Neural progenitor cell (in vitro differentiated cells): ENCODE results near the gene COL25A1. TPM values are rescaled to one million over a fixed set of nuclear protein-coding genes. Genes with fewer than 3 reads are reported as not detected.

ENCODE experiments used
- DNase-seq: peaks from one replicate; pipeline ENCODE4 v3.0.0-alpha.2; 2016; ENCODE audit warnings: low spot score
- H2AFZ ChIP-seq: fragments of 200-600 bp; sonication (generic); replicated peaks from 2 replicates; pipeline ENCODE4 v1.6.1; 2016; ENCODE audit warnings: antibody characterized with exemption
- H3F3A ChIP-seq: fragments of 200-600 bp; sonication (generic); 2 replicates; pipeline ENCODE4 v1.6.1; 2016; ENCODE audit warnings: antibody characterized with exemption, low read depth
- H3K27ac ChIP-seq: fragments of 200-600 bp; sonication (generic); 2 replicates; pipeline ENCODE4 v1.5.1; 2016; ENCODE audit warnings: mild to moderate bottlenecking
- H3K27me3 ChIP-seq: fragments of 200-600 bp; sonication (generic); 2 replicates; pipeline ENCODE4 v1.6.1; 2016; ENCODE audit warnings: mild to moderate bottlenecking, moderate library complexity
- H3K36me3 ChIP-seq: fragments of 200-600 bp; sonication (generic); 2 replicates; pipeline ENCODE4 v1.5.1; 2016
- H3K4me1 ChIP-seq: fragments of 200-600 bp; sonication (generic); 2 replicates; pipeline ENCODE4 v1.6.1; 2016; ENCODE audit warnings: mixed run types
- H3K4me2 ChIP-seq: fragments of 200-600 bp; sonication (generic); 2 replicates; pipeline ENCODE4 v1.6.1; 2016
- H3K4me3 ChIP-seq: fragments of 200-600 bp; sonication (generic); 2 replicates; pipeline ENCODE4 v1.5.1; 2016
- H3K79me2 ChIP-seq: fragments of 200-600 bp; sonication (generic); 2 replicates; pipeline ENCODE4 v1.6.1; 2016; ENCODE audit warnings: low read depth
- H3K9ac ChIP-seq: fragments of 200-600 bp; sonication (generic); 2 replicates; pipeline ENCODE4 v1.6.1; 2016
- H3K9me3 ChIP-seq: fragments of 200-600 bp; sonication (generic); 2 replicates; pipeline ENCODE4 v1.5.1; 2016; ENCODE audit warnings: low read depth
- H4K20me1 ChIP-seq: fragments of 200-600 bp; sonication (generic); 2 replicates; pipeline ENCODE4 v1.6.1; 2016; ENCODE audit warnings: low read depth
- H3K27ac Mint-ChIP-seq: 3 replicates; pipeline ENCODE4 v1.8.0; 2021; ENCODE audit warnings: mixed read lengths
- H3K27me3 Mint-ChIP-seq: 2 replicates; pipeline ENCODE4 v1.8.0; 2022; ENCODE audit warnings: low read depth, mild to moderate bottlenecking, inconsistent platforms, moderate library complexity, mixed read lengths; ENCODE audit not compliant: insufficient read depth
- H3K36me3 Mint-ChIP-seq: 3 replicates; pipeline ENCODE4 v1.8.0; 2021; ENCODE audit warnings: mixed read lengths
- H3K4me1 Mint-ChIP-seq: 3 replicates; pipeline ENCODE4 v1.8.0; 2021; ENCODE audit warnings: mixed read lengths
- H3K4me3 Mint-ChIP-seq: 3 replicates; pipeline ENCODE4 v1.8.0; 2021; ENCODE audit warnings: mild to moderate bottlenecking, moderate library complexity, mixed read lengths
- H3K9me3 Mint-ChIP-seq: 3 replicates; pipeline ENCODE4 v1.8.0; 2020; ENCODE audit warnings: mixed read lengths
- CTCF ChIP-seq: fragments of 200-600 bp; sonication (generic); IDR thresholded peaks from 2 replicates; pipeline ENCODE4 v1.5.1; 2017; ENCODE audit warnings: antibody characterized with exemption, mild to moderate bottlenecking
- EZH2 ChIP-seq: fragments of 200-600 bp; sonication (generic); IDR thresholded peaks from 2 replicates; pipeline ENCODE4 v1.6.1; 2017; ENCODE audit warnings: antibody characterized with exemption, mild to moderate bottlenecking, moderate library complexity
- EZH2phosphoT487 ChIP-seq: fragments of 200-600 bp; sonication (generic); IDR thresholded peaks from 2 replicates; pipeline ENCODE4 v1.6.1; 2017; ENCODE audit warnings: antibody characterized with exemption
- total RNA-seq: library from RNA; depleted of rRNA; stranded (reverse); fragments of >200 nt; gene quantifications from 2 replicates; pipeline ENCODE4 v1.2.3, GENCODE V29; 2015; ENCODE audit warnings: low replicate concordance

Gene COL25A1
- total RNA-seq, 1 donor from 2014 or later = 1.3 TPM

- Histone ChIP-seq H3K79me2 (no peaks in the 10 kb centered on the region), H3F3A (no peaks in the 10 kb centered on the region), H3K9me3 (no peaks in the 10 kb centered on the region), H3K4me2 (no peak overlapping the region), H4K20me1 (no peaks in the 10 kb centered on the region), H3K36me3 (no peaks in the 10 kb centered on the region), H3K4me1 (no peaks in the 10 kb centered on the region), H3K4me3 (no peak overlapping the region), H3K27ac (no peak overlapping the region), H3K9ac (no peak overlapping the region), H2AFZ (no peak overlapping the region), H3K27me3 (no peaks in the 10 kb centered on the region)
- TF ChIP-seq EZH2 (no peak), EZH2phosphoT487 (no peak), CTCF (no peak)
- H3K4me3 Mint-ChIP-seq = no peak overlapping the region
- no peak for DNase-seq
- H3K36me3 Mint-ChIP-seq = peaks cover 2% of the 10 kb centered on the region
- peaks cover 29% of the 10 kb centered on the region for H3K4me1 Mint-ChIP-seq
- no peak overlapping the region for H3K27ac Mint-ChIP-seq
- peaks cover 2% of the 10 kb centered on the region for H3K27me3 Mint-ChIP-seq
- H3K9me3 Mint-ChIP-seq = no peaks in the 10 kb centered on the region
These were observed 409.0 kb downstream of the COL25A1 start for GRCh38 chr4:108893468-108893867.

GRCh38 chr4:108891896-108892590 lies 410.4 kb downstream of the COL25A1 start:
- no peak overlapping the region for H3K27ac Mint-ChIP-seq
- Histone ChIP-seq H3F3A (no peaks in the 10 kb centered on the region), H3K27ac (no peak overlapping the region), H3K4me3 (no peak overlapping the region), H3K4me2 (no peak overlapping the region), H3K9ac (no peak overlapping the region), H3K4me1 (no peaks in the 10 kb centered on the region), H3K79me2 (no peaks in the 10 kb centered on the region), H4K20me1 (no peaks in the 10 kb centered on the region), H2AFZ (no peak overlapping the region), H3K36me3 (no peaks in the 10 kb centered on the region), H3K27me3 (no peaks in the 10 kb centered on the region), H3K9me3 (no peaks in the 10 kb centered on the region)
- H3K9me3 Mint-ChIP-seq = no peaks in the 10 kb centered on the region
- H3K36me3 Mint-ChIP-seq = peaks cover 2% of the 10 kb centered on the region
- DNase-seq = no peak
- H3K27me3 Mint-ChIP-seq = peaks cover 2% of the 10 kb centered on the region
- peaks cover 17% of the 10 kb centered on the region for H3K4me1 Mint-ChIP-seq
- TF ChIP-seq EZH2 (no peak), EZH2phosphoT487 (no peak), CTCF (no peak)
- H3K4me3 Mint-ChIP-seq = no peak overlapping the region

GRCh38 chr4:108890484-108890881 lies 412.0 kb downstream of the COL25A1 start:
- Histone ChIP-seq H3K79me2 (no peaks in the 10 kb centered on the region), H3K4me3 (no peak overlapping the region), H2AFZ (no peak overlapping the region), H3F3A (no peaks in the 10 kb centered on the region), H3K27ac (no peak overlapping the region), H3K36me3 (no peaks in the 10 kb centered on the region), H3K9ac (no peak overlapping the region), H4K20me1 (no peaks in the 10 kb centered on the region), H3K4me1 (no peaks in the 10 kb centered on the region), H3K27me3 (no peaks in the 10 kb centered on the region), H3K4me2 (no peak overlapping the region), H3K9me3 (no peaks in the 10 kb centered on the region)
- Mint-ChIP-seq H3K27ac (no peak overlapping the region), H3K27me3 (no peaks in the 10 kb centered on the region), H3K4me3 (no peak overlapping the region), H3K9me3 (no peaks in the 10 kb centered on the region), H3K36me3 (no peaks in the 10 kb centered on the region), H3K4me1 (peaks cover 11% of the 10 kb centered on the region)
- TF ChIP-seq CTCF = no peak
- no peak for TF ChIP-seq EZH2
- no peak for TF ChIP-seq EZH2phosphoT487
- DNase-seq = no peak
